Measurements from ENCODE around the gene CIRBP.

The CIRBP gene

DNA sequence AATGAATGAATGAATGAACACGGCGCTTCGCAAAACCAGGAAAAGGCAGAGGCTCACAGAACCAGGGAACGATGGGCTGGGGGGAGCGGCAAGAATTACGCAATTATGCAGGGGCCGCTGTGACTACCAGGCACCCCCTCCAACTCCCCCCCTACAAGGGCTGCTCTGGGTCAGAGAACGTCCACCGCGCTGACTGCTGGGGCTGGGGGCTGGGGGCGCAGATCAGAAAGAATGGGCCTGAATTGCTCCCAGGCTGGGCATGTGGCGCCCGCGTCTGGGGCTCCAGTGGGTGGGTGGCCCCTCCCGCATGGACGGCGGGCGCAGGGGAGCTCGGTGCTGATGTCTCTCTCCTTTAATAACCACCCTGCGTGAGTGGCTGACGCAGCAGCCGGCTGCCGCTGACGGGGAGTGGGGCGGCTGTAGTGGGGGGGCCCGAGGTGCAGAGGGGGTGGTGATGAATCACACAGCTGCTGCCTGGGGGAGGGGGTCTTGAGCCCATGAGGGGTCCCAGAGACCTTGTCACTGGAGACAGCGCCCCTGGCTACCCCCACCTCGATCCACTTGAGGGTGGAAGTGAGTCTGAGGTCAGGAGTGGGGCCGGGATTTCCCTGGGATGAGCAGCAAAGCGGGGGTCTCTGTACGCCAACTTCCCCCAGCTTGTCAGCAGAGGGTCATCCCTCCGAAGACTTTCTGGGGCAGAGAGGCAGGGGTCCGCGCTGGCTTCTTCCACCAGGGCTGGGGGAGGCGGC, 1.5 kb upstream of the CIRBP start:
- DNase-seq (ENCODE audit: low read depth in 2 of 2): no peak

DNA sequence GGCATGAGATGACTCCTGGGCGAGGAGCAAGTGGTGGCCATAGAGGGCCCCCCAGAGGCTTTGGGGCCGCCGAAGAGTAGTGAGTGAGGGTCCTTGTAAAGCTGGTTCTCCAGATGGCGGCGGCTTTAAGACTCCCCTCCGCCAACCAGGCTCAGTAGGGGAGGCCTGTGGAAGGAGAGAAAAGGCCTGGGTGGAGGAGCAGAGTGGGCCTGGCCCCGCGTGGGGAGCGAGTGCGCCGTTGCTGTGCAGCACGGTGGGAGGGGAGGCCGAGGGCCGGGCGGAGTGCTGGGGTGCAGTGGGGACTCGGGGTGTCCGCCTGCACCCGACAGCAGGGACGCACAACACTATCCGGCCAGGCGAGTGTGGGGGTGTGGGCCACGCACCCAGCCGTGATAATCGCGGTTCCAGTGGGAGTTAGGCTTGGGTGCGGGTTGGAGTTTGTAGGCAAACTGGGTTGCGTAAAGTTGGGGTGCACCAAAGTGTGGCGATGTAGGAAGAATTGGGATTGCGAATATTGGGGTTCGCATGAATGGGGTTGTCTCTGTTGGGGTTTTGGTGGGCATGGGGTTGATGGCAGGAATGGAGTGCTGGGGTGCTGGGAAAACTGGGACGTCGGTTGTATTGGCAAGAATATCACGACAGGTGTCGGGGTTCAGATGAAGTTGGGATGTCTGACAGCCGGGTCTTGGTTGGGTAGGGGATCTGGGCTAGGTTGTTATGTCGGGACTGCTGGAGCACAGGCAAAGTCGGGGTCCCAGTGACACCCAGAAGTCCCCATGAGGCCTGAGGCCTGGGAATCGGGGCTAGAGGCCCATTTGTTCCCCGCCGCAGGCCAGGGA, 687 bp upstream of the CIRBP start:
- no peak for DNase-seq (ENCODE audit: low read depth in 2 of 2)

DNA sequence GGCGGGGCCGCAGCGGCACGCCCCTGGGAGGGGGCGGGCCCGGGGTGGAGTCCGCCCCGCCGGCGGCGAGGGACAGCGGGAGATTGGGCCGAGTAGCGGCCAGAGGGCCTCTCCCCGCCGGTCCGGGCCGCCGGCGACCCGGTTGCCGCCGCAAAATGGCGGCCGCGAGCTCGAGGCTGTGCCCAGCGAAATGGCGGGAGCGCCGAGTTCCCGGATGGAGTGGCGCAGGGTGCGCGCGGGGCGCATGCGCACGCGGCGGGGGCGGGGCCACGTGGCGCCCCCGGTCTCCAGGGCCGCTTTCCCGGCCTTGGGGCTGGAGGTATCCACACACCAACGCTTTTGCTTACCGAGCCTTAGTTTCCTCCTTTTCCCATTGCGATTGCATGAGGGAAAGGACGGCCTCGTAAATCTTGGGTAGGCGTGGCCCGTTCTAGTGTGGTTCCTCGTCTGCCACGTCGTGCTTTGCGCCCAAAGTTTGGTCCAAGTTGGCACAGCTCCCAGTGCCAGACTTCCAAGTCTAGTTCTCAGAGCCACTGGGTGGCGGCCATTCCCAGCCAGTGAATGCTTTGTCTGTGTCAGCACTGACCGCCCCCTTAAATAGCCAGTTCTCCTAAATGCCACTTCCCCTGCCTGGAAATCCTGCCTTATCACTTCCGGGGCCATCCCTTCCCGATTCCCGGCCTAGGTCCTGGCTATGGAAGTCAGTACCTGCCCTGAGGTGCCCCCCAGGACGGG, 513 bp downstream of the CIRBP start:
- DNase-seq (ENCODE audit: low read depth in 2 of 2): peak in 1 of 2 experiments; percentile 61

DNA sequence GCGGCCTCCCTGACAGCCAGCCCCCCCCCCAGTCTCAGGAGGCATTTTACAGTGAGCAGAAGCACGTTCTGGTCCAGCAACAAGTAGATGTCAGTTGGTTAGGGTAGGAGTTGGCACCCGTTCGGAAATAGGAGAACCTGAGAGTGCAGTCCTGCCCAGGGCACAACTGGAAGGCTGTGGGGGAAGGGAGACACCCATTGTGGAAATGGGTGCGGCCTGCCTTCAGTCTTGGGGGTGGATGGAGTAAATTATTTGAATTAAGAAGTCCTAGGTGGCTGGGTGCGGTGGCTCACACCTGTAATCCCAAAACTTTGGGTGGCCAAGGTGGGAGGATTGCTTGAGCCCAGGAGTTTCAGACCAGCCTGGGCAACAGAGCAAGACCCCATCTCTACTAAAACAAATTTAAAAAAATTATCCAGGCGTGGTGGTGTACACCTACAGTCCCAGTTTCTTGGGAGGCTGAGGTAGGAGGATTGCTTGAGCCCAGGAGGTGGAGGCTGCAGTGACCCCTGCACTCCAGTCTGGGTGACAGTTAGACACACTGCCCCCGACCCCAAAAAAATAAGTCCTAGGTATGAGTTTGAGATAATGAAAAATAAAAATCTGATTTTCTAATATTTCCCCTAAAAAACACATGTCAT, 1.2 kb downstream of the CIRBP start:
- DNase-seq (ENCODE audit: low read depth in 2 of 2): no peak

DNA sequence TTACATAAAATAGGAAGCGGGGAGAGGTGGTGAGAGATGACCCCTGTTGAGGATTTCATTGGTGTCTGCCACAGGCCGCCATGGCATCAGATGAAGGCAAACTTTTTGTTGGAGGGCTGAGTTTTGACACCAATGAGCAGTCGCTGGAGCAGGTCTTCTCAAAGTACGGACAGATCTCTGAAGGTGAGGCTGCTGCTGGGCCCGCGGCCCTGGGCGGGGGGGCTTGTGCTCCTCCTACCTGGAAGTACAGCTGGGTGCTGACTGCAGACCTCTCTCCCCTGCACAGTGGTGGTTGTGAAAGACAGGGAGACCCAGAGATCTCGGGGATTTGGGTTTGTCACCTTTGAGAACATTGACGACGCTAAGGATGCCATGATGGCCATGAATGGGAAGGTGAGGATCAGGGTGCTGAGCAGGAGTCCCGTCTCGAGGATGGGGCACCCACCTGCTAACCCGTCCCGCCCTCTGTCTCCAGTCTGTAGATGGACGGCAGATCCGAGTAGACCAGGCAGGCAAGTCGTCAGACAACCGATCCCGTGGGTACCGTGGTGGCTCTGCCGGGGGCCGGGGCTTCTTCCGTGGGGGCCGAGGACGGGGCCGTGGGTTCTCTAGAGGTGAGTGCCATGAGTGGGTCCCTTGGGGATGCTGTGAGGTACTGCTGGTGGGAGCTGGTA, 1.9 kb downstream of the CIRBP start:
- no peak for DNase-seq (ENCODE audit: low read depth in 2 of 2)

DNA sequence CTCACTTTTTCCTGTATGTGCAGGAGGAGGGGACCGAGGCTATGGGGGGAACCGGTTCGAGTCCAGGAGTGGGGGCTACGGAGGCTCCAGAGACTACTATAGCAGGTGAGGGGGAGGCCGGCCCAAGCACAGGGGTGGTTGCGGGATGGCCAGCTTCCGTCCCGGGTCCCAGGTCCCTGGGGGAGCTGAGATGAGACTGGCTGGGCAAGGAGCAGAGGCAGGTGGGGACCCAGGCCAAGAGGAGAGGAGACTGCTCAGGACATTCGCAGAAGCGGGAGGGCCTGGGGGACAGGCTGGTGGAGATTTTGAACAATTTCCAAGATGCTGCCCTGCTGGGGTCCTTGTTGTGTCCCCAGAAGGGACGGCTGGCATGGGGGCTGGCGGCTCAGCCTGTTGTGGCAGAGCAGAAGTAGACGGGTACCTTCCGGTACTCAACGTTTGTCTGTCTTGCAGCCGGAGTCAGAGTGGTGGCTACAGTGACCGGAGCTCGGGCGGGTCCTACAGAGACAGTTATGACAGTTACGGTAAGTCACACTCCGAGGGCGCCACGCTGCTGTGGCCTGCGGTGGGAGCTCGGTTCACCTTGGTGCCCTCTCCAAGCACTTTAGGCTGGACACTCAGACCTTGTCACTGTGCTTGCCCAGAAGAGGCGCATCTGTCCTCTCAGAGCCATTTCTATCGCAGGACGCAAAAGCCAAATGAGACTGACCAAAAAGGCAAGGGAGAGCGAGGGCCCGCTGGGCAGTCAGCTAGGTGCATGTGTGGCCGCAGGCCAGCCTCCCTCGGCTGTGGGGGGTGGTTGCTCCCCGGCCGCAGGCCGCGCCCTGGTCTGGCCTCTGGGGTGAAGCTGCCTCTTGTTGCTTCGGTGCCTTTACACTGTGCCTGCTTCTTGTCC, 2.6 kb downstream of the CIRBP start:
- DNase-seq (ENCODE audit: low read depth in 2 of 2): no peak

DNA sequence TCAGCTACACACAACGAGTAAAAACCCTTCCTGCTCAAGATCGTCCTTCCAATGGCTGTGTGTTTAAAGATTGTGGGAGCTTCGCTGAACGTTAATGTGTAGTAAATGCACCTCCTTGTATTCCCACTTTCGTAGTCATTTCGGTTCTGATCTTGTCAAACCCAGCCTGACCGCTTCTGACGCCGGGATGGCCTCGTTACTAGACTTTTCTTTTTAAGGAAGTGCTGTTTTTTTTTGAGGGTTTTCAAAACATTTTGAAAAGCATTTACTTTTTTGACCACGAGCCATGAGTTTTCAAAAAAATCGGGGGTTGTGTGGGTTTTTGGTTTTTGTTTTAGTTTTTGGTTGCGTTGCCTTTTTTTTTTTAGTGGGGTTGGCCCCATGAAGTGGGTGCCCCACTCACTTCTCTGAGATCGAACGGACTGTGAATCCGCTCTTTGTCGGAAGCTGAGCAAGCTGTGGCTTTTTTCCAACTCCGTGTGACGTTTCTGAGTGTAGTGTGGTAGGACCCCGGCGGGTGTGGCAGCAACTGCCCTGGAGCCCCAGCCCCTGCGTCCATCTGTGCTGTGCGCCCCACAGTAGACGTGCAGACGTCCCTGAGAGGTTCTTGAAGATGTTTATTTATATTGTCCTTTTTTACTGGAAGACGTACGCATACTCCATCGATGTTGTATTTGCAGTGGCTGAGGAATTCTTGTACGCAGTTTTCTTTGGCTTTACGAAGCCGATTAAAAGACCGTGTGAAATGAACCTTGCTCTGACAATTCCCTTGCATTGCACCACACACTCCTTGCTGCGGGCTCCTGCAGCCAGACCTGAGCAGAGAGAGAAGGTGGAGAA, 3.5 kb downstream of the CIRBP start:
- DNase-seq (ENCODE audit: low read depth in 2 of 2): no peak

DNA sequence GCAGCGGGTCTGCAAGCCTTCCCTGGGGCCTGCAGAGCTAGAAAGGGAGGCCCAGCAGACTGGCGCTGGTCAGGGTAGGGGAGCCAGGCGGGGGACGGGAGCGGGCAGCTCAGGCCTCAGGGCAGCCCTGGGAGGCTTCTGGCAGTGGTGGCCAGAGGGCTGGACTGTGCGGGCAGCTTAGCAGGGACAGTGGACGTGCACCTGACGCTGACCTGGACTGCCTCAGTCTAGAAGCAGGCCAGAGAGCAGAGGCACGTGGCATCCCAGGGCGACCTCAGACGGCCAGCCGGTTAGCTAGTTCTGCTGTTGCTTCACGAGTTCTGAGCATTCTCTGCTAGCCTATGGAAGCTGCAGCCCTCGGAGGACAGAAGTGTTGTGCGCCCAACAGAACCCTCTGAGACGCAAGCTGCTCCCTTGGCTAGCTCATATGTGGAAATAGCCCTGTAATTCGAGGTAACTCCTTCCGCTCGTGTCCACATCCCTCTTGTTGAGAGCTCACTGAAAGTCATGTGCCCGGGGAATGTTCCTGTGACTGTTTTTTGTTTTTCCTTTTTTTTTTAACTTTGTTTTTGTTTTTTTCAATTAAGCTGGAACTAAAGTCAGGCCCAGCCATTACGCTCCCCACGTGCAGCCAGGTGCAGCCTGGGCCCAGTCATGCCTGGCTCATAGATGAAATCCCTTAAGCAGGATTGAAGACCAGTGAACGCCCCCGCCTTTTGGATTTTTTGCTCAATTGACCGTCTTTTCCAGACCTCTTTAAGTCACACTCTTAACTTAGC, 4.3 kb downstream of the CIRBP start:
- no peak for DNase-seq (ENCODE audit: low read depth in 2 of 2)

DNA sequence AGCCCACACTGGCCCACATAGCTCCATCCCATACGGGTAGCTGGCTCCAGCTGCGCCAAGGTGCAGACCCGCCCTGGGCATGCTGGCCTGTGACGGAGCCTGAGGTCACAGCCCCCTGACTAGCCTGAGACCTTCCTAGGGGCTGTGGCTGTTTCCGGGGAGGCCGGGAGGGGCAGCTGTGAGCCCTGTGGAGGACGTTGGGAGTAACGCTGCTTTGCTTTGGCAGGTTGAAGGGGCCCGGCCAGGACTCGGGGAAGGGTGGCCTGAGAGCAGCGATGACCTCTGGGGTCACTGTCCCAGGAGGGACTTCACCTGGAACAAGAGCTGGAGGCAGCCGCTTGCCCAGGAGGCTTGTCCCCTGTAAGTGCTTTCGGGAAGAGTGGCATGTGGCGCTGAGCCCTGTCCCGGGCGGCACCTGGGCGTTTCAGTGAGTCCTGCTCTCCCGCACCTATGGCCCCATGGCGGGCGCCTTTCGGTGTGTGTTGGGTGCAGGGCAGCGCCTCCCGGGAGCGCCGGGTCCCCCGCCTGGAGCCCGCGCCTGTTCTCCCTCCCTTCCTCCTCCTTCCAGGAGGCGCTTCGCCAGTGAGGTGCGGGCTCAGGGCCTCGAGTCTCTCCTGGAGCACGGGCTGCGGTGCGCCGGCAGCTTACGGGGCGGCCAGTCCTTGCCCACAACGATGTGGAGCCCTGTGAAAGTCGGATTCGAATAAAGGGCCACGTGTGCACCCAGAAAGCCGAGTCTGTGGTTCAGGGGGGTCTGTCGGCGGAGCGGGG, 5.1 kb downstream of the CIRBP start:
- no peak for DNase-seq (ENCODE audit: low read depth in 2 of 2)

DNA sequence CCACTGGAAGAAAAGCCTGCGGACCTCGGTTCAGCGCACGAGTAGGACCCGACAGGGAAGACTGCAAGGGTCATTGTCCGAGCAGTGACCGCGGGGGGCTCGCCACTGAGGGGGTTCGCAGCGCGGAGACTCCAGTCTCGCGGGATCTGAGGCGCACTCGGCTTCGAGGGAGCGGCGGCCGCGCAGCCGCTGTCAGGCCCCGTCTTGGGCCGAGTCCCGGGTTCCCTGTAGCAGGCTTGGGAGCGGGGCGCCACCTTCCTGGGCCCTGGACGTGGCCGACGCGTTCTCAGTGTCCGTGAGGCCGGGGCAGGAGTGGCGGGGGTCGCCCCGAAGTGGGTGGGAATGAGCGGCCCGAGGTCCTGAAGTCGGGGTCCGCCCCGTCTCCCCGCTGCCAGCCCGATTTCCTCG, 5.7 kb downstream of the CIRBP start:
- DNase-seq (ENCODE audit: low read depth in 2 of 2): no peak

DNA sequence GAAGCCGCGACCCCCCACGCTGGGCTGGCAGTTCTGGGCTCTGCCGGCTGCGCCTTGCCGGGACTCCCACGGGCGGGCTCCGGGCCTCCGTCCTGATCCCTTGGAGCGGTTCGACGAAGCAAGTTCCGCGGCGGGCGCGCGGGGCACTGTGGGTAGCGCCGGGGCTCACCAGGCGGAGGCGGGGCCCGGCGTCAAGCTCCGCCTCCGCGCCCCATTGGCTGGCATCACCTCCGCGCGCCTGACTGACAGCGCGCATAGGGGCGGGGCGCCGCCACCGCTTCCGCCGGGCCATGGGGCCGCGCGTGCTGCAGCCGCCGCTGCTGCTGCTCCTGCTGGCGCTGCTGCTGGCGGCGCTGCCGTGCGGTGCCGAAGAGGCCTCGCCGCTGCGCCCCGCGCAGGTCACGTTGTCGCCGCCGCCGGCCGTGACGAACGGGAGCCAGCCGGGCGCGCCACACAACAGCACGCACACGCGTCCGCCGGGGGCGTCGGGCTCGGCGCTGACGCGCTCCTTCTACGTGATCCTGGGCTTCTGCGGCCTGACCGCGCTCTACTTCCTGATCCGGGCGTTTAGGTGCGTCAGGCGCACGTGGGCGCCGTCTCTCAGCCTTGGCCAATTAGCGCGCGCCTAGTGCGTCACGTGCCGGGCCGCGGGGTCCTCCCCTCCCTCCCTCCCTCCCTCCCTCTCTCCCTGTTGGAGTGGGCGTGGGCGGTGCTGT, 6.3 kb downstream of the CIRBP start, which contains the start of gene FAM174C:
FAM174C (plus strand) TSS at position 271 of the 716 bp plus-strand sequence; CDS start at position 291, 20 bp downstream.
- peak; percentile 91 to 92 for DNase-seq (ENCODE audit: low read depth in 2 of 2)

DNA sequence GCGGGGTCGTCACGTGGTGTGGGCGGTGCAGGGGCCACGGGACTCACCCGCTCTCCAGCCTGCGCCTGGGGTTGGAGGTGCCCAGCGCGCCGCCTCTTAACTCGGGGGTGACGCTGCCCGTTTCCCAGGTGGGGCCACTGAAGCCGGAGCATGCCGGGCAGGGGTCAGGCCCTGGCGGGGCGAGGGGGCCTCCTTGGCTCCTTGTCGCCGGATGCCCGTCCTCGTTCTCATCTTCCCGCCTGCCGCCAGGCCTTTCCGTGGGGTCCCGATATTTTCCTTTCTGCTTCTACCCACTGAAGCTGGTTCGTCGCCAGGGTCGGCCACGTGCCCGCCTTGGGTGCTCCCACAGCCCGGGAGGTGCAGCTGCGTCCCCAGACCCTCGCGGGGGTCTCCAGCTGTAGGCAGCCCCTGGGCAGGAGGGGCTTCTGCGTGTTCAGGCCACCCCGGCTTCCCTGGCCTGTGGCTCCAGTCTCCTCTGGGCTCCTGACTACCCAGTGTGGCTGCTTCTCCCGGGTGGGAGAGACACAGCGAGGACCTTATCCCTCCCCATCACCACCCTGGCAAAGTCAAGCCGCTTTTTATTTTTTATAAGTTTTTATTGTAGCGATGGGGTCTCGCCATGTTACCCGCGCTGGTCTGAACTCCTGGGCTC, 7.0 kb downstream of the CIRBP start:
- no peak for DNase-seq (ENCODE audit: low read depth in 2 of 2)

DNA sequence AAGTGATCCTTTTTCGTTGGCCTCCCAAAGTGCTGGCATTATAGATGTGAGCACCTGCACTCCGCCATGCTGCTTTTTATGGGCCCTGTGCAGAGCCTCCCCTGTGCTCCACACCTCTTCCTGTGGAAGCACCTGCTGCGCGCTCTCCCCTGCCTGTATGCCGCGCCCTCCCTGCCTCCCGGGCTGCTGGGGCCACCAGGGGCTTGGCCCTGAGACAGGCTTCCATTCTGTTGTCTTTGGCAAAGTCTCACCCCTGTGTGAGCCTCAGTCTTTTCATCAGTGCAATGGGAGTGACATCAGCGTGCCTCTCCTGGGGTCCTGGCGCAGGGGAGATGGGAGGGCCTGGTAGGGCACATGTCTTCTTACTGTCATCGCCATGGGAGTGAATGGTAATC, 7.5 kb downstream of the CIRBP start:
- DNase-seq (ENCODE audit: low read depth in 2 of 2): no peak

DNA sequence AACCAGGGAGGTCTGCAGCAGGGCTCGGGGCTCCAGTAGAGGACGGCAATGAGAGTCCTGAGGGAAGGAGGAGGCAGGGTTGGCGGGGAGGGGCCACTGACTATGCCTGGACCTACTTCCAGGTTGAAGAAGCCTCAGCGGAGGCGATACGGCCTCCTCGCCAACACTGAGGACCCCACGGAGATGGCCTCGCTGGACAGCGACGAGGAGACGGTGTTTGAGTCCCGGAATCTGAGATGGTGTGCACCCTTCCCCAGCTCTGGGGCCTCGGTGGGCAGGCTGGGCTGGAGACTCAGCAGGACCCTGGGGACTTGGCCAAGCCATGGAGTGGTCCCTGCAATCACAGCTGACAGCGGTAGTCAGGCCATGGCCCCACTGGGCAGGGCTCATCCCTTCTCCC, 7.9 kb downstream of the CIRBP start:
- no peak for DNase-seq (ENCODE audit: low read depth in 2 of 2)

DNA sequence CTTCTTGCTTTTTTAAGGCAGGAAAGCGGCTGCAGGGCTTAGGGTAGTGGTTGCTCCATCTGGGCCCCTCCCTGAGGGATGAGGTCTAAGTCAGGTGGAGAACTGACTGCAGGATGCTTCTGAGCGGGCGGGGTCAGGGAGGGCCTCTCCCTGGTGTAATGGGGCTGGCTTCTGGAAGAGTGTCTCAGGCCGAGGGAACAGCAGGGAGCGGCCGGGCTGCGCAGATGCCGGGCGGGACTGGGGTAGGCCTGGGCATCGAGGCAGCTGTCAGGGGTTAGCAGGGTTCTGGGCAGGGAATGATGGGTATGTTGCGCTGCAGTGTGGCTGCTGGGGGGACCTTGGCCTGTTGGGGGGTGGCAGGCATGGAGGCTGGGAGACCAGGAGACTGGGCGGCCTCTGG, 8.9 kb downstream of the CIRBP start:
- no peak for DNase-seq (ENCODE audit: low read depth in 2 of 2)
